Loucy (cell line): Measurements from ENCODE around the gene ROS1.

Source experiments
- EZH2phosphoT487 ChIP-seq: fragments of 200-600 bp; IDR thresholded peaks from 2 replicates; pipeline ENCODE4 v1.6.1; 2018; ENCODE audit warnings: antibody characterized with exemption, mild to moderate bottlenecking, moderate library complexity, borderline replicate concordance
- TF ChIP-seq, protein P1 (sequence below): fragments of 200-600 bp; sonication (generic); conservative IDR thresholded peaks from 2 replicates; pipeline ENCODE4 v1.5.1; 2014; ENCODE audit warnings: mild to moderate bottlenecking, antibody characterized with exemption, low read length

GRCh38 chr6:117465691-117466090 is 39.9 kb upstream of the ROS1 start:
- TF ChIP-seq, protein P1, sequence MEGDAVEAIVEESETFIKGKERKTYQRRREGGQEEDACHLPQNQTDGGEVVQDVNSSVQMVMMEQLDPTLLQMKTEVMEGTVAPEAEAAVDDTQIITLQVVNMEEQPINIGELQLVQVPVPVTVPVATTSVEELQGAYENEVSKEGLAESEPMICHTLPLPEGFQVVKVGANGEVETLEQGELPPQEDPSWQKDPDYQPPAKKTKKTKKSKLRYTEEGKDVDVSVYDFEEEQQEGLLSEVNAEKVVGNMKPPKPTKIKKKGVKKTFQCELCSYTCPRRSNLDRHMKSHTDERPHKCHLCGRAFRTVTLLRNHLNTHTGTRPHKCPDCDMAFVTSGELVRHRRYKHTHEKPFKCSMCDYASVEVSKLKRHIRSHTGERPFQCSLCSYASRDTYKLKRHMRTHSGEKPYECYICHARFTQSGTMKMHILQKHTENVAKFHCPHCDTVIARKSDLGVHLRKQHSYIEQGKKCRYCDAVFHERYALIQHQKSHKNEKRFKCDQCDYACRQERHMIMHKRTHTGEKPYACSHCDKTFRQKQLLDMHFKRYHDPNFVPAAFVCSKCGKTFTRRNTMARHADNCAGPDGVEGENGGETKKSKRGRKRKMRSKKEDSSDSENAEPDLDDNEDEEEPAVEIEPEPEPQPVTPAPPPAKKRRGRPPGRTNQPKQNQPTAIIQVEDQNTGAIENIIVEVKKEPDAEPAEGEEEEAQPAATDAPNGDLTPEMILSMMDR: no peak
- TF ChIP-seq EZH2phosphoT487: no peak
